Measurements from ENCODE around the gene TACR1.

TACR1 gene

GRCh38 chr2:75113231-75113869 is 86.0 kb downstream of the TACR1 start:
- no peak for TF ChIP-seq YY1 (IDR thresholded peaks at IDR 0.05; ENCODE audit: low read depth)
- no peak for TF ChIP-seq EP300 (IDR thresholded peaks at IDR 0.05; ENCODE audit: borderline replicate concordance)
- TF ChIP-seq, protein P1, sequence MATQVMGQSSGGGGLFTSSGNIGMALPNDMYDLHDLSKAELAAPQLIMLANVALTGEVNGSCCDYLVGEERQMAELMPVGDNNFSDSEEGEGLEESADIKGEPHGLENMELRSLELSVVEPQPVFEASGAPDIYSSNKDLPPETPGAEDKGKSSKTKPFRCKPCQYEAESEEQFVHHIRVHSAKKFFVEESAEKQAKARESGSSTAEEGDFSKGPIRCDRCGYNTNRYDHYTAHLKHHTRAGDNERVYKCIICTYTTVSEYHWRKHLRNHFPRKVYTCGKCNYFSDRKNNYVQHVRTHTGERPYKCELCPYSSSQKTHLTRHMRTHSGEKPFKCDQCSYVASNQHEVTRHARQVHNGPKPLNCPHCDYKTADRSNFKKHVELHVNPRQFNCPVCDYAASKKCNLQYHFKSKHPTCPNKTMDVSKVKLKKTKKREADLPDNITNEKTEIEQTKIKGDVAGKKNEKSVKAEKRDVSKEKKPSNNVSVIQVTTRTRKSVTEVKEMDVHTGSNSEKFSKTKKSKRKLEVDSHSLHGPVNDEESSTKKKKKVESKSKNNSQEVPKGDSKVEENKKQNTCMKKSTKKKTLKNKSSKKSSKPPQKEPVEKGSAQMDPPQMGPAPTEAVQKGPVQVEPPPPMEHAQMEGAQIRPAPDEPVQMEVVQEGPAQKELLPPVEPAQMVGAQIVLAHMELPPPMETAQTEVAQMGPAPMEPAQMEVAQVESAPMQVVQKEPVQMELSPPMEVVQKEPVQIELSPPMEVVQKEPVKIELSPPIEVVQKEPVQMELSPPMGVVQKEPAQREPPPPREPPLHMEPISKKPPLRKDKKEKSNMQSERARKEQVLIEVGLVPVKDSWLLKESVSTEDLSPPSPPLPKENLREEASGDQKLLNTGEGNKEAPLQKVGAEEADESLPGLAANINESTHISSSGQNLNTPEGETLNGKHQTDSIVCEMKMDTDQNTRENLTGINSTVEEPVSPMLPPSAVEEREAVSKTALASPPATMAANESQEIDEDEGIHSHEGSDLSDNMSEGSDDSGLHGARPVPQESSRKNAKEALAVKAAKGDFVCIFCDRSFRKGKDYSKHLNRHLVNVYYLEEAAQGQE (IDR thresholded peaks at IDR 0.05; ENCODE audit: low read depth): no peak
- no peak for TF ChIP-seq EGR1 (IDR thresholded peaks at IDR 0.05)
- no peak for TF ChIP-seq ZBTB7A (IDR thresholded peaks at IDR 0.05; ENCODE audit: low read depth)
- TF ChIP-seq TEAD4 (IDR thresholded peaks at IDR 0.05): no peak

GRCh38 chr2:75108937-75109482 is 90.3 kb downstream of the TACR1 start:
- no peak for TF ChIP-seq NFIC (IDR thresholded peaks at IDR 0.05)
- TF ChIP-seq USF1 (IDR thresholded peaks at IDR 0.05): no peak
- no peak for TF ChIP-seq ZBTB7A (IDR thresholded peaks at IDR 0.05; ENCODE audit: low read depth)
- TF ChIP-seq RAD21 (IDR thresholded peaks at IDR 0.05; ENCODE audit: low read depth): no peak
- no peak for TF ChIP-seq CEBPB (IDR thresholded peaks at IDR 0.05)
- no peak for TF ChIP-seq TAF1 (IDR thresholded peaks at IDR 0.05; ENCODE audit: low read depth)
- TF ChIP-seq FOXM1 (IDR thresholded peaks at IDR 0.05; ENCODE audit: borderline replicate concordance, low read depth): no peak
- no peak for TF ChIP-seq TEAD4 (IDR thresholded peaks at IDR 0.05)
- TF ChIP-seq EGR1 (IDR thresholded peaks at IDR 0.05): no peak
- TF ChIP-seq, protein P1 (IDR thresholded peaks at IDR 0.05; ENCODE audit: low read depth): no peak
- no peak for TF ChIP-seq YY1 (IDR thresholded peaks at IDR 0.05; ENCODE audit: low read depth)
- TF ChIP-seq CREB1 (IDR thresholded peaks at IDR 0.05; ENCODE audit: low read depth): no peak
- TF ChIP-seq, protein P2, sequence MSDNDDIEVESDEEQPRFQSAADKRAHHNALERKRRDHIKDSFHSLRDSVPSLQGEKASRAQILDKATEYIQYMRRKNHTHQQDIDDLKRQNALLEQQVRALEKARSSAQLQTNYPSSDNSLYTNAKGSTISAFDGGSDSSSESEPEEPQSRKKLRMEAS (IDR thresholded peaks at IDR 0.05): no peak
- TF ChIP-seq EP300 (IDR thresholded peaks at IDR 0.05; ENCODE audit: borderline replicate concordance): no peak
- TF ChIP-seq TCF12 (IDR thresholded peaks at IDR 0.05; ENCODE audit: low read depth): no peak

- TF ChIP-seq, protein P2 (IDR thresholded peaks at IDR 0.05): no peak
- TF ChIP-seq CREB1 (IDR thresholded peaks at IDR 0.05; ENCODE audit: low read depth) (no peak), NFIC (IDR thresholded peaks at IDR 0.05) (no peak), TCF12 (IDR thresholded peaks at IDR 0.05; ENCODE audit: low read depth) (no peak), TAF1 (IDR thresholded peaks at IDR 0.05; ENCODE audit: low read depth) (no peak), EGR1 (IDR thresholded peaks at IDR 0.05) (no peak), RAD21 (IDR thresholded peaks at IDR 0.05; ENCODE audit: low read depth) (no peak), FOXM1 (IDR thresholded peaks at IDR 0.05; ENCODE audit: borderline replicate concordance, low read depth) (no peak)
- TF ChIP-seq, protein P1 (IDR thresholded peaks at IDR 0.05; ENCODE audit: low read depth): no peak
Observed at GRCh38 chr2:75102011-75102410, 97.3 kb downstream of the TACR1 start.

DNA sequence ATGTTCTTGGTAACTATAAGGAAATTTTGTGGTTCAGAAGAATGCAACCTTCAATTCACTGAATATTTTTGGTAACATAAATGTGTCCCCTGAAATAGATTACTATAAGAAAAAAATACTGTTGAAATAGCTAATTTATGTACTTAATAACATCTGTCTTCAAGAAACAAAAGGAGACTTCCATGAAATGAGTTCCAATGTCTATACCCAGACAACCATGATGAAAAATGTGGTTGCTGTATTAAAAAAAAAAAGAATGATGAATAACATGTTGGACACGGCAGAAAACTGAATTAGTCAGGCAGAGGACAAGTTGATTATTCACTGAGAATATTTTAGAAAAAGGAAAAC is 98.5 kb downstream of the TACR1 start:
- TF ChIP-seq ZBTB7A (IDR thresholded peaks at IDR 0.05; ENCODE audit: low read depth) (no peak), USF1 (IDR thresholded peaks at IDR 0.05) (no peak), EGR1 (IDR thresholded peaks at IDR 0.05) (no peak), FOXM1 (IDR thresholded peaks at IDR 0.05; ENCODE audit: borderline replicate concordance, low read depth) (no peak), RAD21 (IDR thresholded peaks at IDR 0.05; ENCODE audit: low read depth) (no peak), TCF12 (IDR thresholded peaks at IDR 0.05; ENCODE audit: low read depth) (no peak), TEAD4 (IDR thresholded peaks at IDR 0.05) (no peak), CREB1 (IDR thresholded peaks at IDR 0.05; ENCODE audit: low read depth) (no peak), TAF1 (IDR thresholded peaks at IDR 0.05; ENCODE audit: low read depth) (no peak), YY1 (IDR thresholded peaks at IDR 0.05; ENCODE audit: low read depth) (no peak), CEBPB (IDR thresholded peaks at IDR 0.05) (no peak), EP300 (IDR thresholded peaks at IDR 0.05; ENCODE audit: borderline replicate concordance) (no peak), NFIC (IDR thresholded peaks at IDR 0.05) (no peak)
- TF ChIP-seq, protein P1 (IDR thresholded peaks at IDR 0.05; ENCODE audit: low read depth): no peak
- TF ChIP-seq, protein P2 (IDR thresholded peaks at IDR 0.05): no peak
